Measurements from ENCODE around the gene NAPG.

GRCh38 chr18:10530002-10530401 lies 4.2 kb downstream of the NAPG start:
- TF ChIP-seq CTCF (IDR thresholded peaks at IDR 0.05; ENCODE audit: insufficient read depth, low read depth, low read length) (no peak), EZH2 (IDR thresholded peaks at IDR 0.05; ENCODE audit: insufficient read depth, low read length) (no peak)

Measured in astrocyte (in vitro differentiated cells and primary cell).